Right atrium auricular region (tissue), 2 donors: ENCODE results near the gene PDE6B. TPM values are rescaled to one million over a fixed set of nuclear protein-coding genes. Genes with fewer than 3 reads are reported as not detected.

ENCODE experiments used
- DNase-seq: peaks from one replicate; pipeline ENCODE4 v3.0.0-alpha.2; 2019; ENCODE audit warnings: low spot score
- H3K27ac ChIP-seq, 2 donors: fragments of 200-600 bp; sonication (generic); 1 replicate in 1 of 2; 2 replicates in 1 of 2; pipeline ENCODE4 v1.5.1; 2016 to 2019
- H3K27me3 ChIP-seq, 2 donors: fragments of 200-600 bp; sonication (generic); one replicate each; pipeline versions ENCODE4 v1.5.1 to v1.6.0; 2017 to 2019
- H3K36me3 ChIP-seq: fragments of 200-600 bp; sonication (generic); one replicate; pipeline ENCODE4 v1.5.1; 2016
- H3K4me1 ChIP-seq, 2 donors: fragments of 200-600 bp; sonication (generic); one replicate each; pipeline versions ENCODE4 v1.5.1 to v1.6.0; 2017 to 2019
- H3K4me3 ChIP-seq, 2 donors: fragments of 200-600 bp; sonication (generic); 1 replicate in 1 of 2; 2 replicates in 1 of 2; pipeline ENCODE4 v1.5.1; 2017 to 2019; ENCODE audit warnings: mild to moderate bottlenecking in 1 of 2, moderate library complexity in 1 of 2
- H3K9me3 ChIP-seq, 2 donors: fragments of 200-600 bp; sonication (generic); one replicate each; pipeline ENCODE4 v1.5.1; 2019
- total RNA-seq, 2 donors: library from RNA; depleted of rRNA; stranded (reverse); fragments of >200 nt; gene quantifications; one replicate each; pipeline ENCODE4 v1.1.0, GENCODE V29; 2016
- TF ChIP-seq, protein P1 (sequence below), 2 donors: fragments of 200-600 bp; sonication (generic); IDR thresholded peaks; one replicate each; pipeline ENCODE4 v1.5.1; 2019; ENCODE audit warnings: antibody characterized with exemption in 2 of 2

PDE6B gene
- total RNA-seq, 2 donors from 2014 or later = 2.3 to 4.6 TPM

DNA sequence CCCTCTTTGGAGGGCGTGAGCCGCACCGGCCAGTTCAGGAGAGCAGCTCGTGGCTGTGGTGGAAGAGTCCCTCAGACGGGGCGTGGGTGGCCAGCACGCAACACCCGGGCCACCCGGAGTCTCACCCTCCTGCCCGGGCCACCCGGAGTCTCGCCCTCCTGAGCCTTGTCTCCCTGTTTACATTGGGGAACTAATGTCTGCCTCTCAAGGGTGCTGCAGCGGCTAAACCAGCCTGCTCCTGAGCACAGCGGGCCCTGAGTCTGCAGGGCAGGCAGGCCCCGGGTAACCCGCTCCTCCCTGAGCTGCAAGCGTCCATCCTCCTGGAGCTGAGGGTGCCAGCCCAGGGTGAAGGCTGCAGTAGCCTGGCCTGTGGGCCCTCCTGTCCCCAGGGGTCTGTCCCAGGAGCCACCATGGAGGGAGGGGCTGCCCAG lies 3.0 kb downstream of the PDE6B start:
- Histone ChIP-seq H3K4me3 (no peak overlapping the region), H3K27ac (no peak overlapping the region), H3K36me3 (no peaks in the 10 kb centered on the region), H3K4me1 (no peaks in the 10 kb centered on the region), H3K27me3 (no peaks in the 10 kb centered on the region), H3K9me3 (no peaks in the 10 kb centered on the region)
- TF ChIP-seq, protein P1, sequence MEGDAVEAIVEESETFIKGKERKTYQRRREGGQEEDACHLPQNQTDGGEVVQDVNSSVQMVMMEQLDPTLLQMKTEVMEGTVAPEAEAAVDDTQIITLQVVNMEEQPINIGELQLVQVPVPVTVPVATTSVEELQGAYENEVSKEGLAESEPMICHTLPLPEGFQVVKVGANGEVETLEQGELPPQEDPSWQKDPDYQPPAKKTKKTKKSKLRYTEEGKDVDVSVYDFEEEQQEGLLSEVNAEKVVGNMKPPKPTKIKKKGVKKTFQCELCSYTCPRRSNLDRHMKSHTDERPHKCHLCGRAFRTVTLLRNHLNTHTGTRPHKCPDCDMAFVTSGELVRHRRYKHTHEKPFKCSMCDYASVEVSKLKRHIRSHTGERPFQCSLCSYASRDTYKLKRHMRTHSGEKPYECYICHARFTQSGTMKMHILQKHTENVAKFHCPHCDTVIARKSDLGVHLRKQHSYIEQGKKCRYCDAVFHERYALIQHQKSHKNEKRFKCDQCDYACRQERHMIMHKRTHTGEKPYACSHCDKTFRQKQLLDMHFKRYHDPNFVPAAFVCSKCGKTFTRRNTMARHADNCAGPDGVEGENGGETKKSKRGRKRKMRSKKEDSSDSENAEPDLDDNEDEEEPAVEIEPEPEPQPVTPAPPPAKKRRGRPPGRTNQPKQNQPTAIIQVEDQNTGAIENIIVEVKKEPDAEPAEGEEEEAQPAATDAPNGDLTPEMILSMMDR (IDR thresholded peaks at IDR 0.05) = no peak
- DNase-seq = no peak

DNA sequence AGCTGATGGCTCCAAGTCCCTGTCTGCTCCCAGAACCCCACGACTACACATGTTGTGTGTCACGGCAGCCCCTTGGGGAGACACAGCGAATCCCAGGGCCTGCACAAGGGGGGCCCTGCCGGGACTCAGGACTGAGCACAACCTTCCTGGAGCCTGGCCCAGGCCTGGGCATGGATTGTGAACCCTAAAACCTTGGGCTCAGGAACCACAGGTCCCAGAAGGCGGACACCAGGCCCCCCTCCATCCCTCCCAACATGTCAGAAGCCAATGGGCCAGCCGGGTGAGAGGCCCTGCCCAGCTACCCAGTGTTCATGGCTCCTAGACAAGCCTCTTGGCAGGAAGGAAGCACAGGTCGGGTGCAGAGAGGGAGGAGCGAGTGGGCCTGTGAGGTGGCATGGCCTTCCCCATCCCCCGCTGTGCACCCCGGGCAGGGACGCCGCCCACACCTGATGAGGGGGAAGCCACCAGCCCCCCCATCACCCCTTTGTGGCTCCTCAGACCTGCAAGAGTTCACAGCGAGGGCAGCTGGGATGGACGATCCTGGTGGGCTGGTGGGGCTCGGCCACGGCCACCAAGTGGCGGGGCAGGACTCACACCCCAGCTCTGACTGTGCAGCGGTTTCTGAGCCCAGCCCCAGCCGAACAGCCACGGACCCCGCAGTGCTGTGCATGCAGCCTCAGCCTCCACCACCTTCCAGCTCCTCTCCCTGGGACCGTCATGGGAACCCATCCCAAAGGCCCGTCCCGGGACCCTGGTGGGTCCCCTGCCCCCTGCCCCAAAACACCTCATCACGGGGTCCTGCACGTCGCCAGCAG lies 3.7 kb downstream of the PDE6B start:
- Histone ChIP-seq H3K36me3 (no peaks in the 10 kb centered on the region), H3K27me3 (no peaks in the 10 kb centered on the region), H3K27ac (no peak overlapping the region), H3K9me3 (no peaks in the 10 kb centered on the region), H3K4me3 (no peak overlapping the region), H3K4me1 (no peaks in the 10 kb centered on the region)
- no peak for DNase-seq
- TF ChIP-seq, protein P1 (IDR thresholded peaks at IDR 0.05) = no peak

GRCh38 chr4:629636-629914 lies 4.2 kb downstream of the PDE6B start:
- H3K9me3 ChIP-seq = no peaks in the 10 kb centered on the region
- no peaks in the 10 kb centered on the region for H3K27me3 ChIP-seq
- H3K4me3 ChIP-seq = no peak overlapping the region
- H3K36me3 ChIP-seq = no peaks in the 10 kb centered on the region
- DNase-seq = no peak
- no peak overlapping the region for H3K27ac ChIP-seq
- H3K4me1 ChIP-seq = no peaks in the 10 kb centered on the region
- TF ChIP-seq, protein P1 (IDR thresholded peaks at IDR 0.05) = no peak

GRCh38 chr4:629915-630641 lies 4.7 kb downstream of the PDE6B start:
- DNase-seq = no peak
- no peak overlapping the region for H3K4me3 ChIP-seq

GRCh38 chr4:630656-631055 lies 5.3 kb downstream of the PDE6B start:
- H3K4me1 ChIP-seq = no peaks in the 10 kb centered on the region
- no peak overlapping the region for H3K27ac ChIP-seq
- no peaks in the 10 kb centered on the region for H3K27me3 ChIP-seq
- DNase-seq = no peak
- no peaks in the 10 kb centered on the region for H3K36me3 ChIP-seq
- no peak overlapping the region for H3K4me3 ChIP-seq
- TF ChIP-seq, protein P1 (IDR thresholded peaks at IDR 0.05) = no peak
- H3K9me3 ChIP-seq = no peaks in the 10 kb centered on the region

More at GRCh38 chr4:629915-630641, 4.7 kb downstream of the PDE6B start:
- Histone ChIP-seq H3K27ac (no peak overlapping the region), H3K36me3 (no peaks in the 10 kb centered on the region), H3K9me3 (no peaks in the 10 kb centered on the region), H3K27me3 (no peaks in the 10 kb centered on the region), H3K4me1 (no peaks in the 10 kb centered on the region)
- TF ChIP-seq, protein P1 (IDR thresholded peaks at IDR 0.05) = no peak
